PC-3 (cell line): ENCODE results near the gene HERC6.

Experiments
- EZH2 ChIP-seq: fragments of 300-600 bp; sonication (generic); IDR thresholded peaks from one replicate; pipeline ENCODE4 v1.6.1; 2017; ENCODE audit warnings: antibody characterized with exemption, mild to moderate bottlenecking, low read length; ENCODE audit not compliant: unreplicated experiment
- EZH2phosphoT487 ChIP-seq: fragments of 300-600 bp; sonication (generic); IDR thresholded peaks from 2 replicates; pipeline ENCODE4 v1.6.1; 2018; ENCODE audit warnings: mild to moderate bottlenecking, antibody characterized with exemption, low read length, borderline replicate concordance
- TF ChIP-seq, protein P1 (sequence below): fragments of 300-600 bp; sonication (generic); conservative IDR thresholded peaks from 2 replicates; pipeline ENCODE4 v1.5.1; 2017; ENCODE audit warnings: antibody characterized with exemption, low read depth, mild to moderate bottlenecking, low read length

DNA sequence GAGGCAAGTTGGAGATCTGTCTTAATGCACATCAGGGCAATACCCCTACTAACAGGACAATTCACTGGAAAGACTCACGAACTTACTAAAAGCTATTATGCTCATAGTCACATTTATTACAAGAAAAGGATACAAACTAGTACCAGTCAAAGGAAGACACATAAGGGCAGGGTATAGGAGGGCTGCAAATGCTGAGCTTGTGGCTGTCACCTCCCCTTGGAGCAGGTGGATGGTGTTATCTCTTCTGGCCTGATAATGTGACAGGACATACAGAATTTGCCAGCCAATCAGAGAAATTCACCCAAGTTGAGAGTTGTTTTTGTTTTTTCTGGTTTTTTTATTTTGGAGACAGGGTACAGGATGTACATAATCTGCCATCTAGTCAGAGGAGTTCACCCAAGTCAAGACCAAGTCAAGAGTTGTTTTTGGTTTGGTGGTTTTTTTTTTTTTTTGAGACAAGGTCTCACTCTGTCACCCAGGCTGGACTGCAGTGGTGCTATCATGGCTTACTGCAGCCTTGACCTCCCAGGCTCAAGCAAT lies 87.1 kb downstream of the HERC6 start:
- TF ChIP-seq, protein P1, sequence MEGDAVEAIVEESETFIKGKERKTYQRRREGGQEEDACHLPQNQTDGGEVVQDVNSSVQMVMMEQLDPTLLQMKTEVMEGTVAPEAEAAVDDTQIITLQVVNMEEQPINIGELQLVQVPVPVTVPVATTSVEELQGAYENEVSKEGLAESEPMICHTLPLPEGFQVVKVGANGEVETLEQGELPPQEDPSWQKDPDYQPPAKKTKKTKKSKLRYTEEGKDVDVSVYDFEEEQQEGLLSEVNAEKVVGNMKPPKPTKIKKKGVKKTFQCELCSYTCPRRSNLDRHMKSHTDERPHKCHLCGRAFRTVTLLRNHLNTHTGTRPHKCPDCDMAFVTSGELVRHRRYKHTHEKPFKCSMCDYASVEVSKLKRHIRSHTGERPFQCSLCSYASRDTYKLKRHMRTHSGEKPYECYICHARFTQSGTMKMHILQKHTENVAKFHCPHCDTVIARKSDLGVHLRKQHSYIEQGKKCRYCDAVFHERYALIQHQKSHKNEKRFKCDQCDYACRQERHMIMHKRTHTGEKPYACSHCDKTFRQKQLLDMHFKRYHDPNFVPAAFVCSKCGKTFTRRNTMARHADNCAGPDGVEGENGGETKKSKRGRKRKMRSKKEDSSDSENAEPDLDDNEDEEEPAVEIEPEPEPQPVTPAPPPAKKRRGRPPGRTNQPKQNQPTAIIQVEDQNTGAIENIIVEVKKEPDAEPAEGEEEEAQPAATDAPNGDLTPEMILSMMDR, result no peak
- TF ChIP-seq EZH2, result no peak
- TF ChIP-seq EZH2phosphoT487, result no peak
